Central memory CD4-positive, alpha-beta T cell (primary cell): ENCODE results near the gene ELOVL5.
A peak's percentile ranks its signal among the peaks of the same experiment; 100 is the strongest.
"Not testable (repeated sequence)": the region's sequence is repeated elsewhere in the genome, so short reads cannot be mapped to it uniquely, and the experiment has no call there.

Source experiments
- DNase-seq: peaks from one replicate; pipeline ENCODE4 v3.0.0; 2022
- total RNA-seq, 3 experiments: gene quantifications; one replicate each; lab custom pipeline; 2026; lab: John Stamatoyannopoulos, UW

Gene ELOVL5
- 143 to 217 (median 161) reads per million in 3 experiments for total RNA-seq

DNA sequence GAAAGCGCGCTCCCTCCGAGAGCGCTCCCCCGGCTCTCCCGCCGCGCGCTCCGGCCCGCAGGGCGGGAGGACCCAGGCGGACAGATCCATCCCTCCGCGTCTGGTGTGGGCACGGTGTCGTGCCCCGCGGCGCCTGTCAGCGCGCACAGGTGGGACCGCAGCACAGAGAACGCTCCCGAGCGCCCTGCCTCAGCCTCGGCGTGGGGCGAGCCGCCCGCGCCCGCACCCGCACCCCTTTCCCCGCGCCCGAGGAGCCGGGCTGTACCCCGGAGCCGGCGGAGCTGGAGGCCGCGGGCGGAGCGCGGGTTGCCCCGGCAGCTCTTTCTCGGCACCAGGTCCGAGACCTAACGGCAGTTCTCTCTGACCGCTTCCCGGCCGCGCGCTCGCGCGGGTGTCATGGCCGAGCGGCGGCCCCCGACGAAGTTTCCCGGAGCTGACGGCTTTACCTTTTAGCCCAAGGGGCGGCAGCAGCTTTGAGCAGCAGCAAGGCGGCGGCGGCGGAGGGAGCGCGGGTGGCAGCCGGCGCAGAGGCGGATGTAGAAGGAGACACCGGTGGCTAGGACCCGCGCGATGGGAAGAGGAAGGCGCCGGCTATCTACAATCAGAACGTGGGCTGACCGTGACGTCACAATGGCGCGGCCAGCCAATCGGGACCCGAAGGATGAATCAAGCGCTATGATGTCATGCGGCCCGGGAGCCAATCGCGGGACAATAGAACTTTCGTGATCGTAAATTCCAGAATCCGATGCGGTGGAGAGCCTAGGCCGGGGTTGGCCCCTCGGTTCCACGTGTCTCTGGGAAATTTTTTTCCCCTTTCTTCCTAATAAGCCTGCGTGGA is at the start of gene ELOVL5:
TSS of gene ELOVL5 (minus strand) at position 580 of the 838 bp plus-strand sequence. CDS start 53,251 bp downstream, outside the sequence.
- peak; percentile 93 for DNase-seq

DNA sequence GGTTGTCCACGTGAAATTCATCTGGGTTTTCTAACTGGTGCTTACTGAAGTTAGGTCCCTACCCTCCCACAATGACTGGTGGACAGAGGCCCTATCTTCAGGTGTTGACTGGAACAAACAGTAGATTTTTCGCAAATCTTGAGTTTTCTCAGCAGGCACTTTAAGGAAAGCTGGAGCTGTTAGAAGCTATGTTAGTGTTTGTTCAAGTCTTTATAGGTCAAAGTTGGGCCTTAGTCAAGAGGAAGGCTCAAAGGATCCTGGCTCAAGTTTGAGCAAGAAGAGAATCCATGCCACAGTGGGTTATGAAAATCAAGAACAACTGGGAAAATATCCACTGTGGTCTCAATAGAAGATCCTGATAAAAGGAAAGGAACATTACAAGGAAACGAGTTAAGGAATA is 48.5 kb upstream of the ELOVL5 start:
- DNase-seq: no peak

DNA sequence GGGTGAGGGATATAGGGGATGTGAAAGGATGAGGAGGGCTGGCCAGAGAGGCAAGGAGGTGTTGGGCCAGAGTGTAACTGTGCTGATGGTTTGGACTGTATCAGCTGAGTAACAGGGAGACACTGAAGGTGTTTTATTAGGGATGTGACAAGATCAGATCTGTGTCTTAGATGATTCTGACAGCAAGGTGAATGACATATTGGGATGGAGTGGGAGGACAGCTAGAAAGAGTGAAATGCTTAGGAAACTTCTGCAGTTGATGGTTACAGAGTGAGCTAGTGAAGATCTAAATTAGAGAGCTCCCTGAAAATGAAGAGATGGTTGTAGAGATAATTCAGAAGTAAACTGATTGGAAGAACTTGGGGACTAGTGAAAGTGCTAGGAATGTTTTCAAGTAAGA is 47.2 kb upstream of the ELOVL5 start:
- no peak for DNase-seq

- no peak for DNase-seq
Measured at GRCh38 chr6:53394704-53395103, 46.0 kb upstream of the ELOVL5 start.

GRCh38 chr6:53391170-53391569 is 42.4 kb upstream of the ELOVL5 start:
- DNase-seq: no peak

DNA sequence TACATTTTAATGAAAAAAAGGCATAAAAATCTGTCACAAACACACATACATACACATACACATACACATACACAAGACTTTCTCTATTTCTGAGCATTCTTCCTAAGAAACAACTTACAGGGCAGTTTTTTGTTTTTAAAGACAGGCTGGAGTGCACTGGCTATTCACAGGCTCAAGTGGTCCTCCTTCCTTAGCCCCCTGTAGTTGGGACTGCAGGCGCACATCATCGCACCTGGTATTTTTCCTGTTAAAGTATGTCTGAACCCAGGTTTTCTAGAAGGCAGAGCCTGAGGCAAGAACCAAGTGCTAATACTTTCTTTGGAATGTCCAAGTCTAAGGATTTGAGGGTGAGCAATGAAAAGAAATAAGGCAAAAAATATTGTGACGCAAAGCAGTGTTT is 41.3 kb upstream of the ELOVL5 start:
- DNase-seq: no peak

GRCh38 chr6:53388615-53389014 is 39.9 kb upstream of the ELOVL5 start:
- not testable (repeated sequence) for DNase-seq

DNA sequence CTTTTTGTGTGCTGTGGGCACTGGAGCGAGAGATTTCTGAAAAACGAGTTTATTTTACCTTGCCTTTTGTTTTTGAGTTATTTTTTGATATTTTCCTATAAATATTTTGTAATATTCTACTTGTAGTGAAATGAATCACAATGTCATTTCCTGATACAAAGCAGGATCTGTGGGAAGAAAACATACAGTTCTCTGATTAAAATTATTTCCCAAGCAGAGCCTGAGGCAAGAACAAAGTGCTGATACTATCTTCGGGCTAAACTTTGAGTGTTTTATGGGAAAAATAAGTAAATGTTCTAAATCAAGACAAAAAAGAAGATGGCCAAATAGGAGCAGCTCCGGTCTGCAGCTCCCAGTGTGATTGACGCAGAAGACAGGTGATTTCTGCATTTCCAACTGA is 33.7 kb upstream of the ELOVL5 start:
- DNase-seq: no peak

DNA sequence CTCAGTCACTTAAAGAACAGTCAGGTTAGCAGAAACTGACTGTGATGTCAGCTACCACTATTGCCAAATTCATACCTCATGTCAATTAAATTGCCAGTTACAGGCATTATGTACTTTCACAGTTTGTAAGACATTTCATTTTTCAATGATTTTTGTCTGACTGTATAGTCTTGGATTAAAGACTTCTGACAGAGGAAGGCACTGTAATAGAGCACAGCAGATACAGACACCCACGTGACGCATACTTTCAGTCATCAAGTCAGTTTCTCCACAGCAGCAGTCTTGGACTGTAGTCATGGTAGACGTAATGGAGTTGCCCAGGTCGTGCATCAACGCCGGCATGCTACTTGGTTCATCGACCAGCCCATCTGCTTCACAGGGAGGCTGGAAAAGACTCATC is 29.5 kb upstream of the ELOVL5 start:
- no peak for DNase-seq

DNA sequence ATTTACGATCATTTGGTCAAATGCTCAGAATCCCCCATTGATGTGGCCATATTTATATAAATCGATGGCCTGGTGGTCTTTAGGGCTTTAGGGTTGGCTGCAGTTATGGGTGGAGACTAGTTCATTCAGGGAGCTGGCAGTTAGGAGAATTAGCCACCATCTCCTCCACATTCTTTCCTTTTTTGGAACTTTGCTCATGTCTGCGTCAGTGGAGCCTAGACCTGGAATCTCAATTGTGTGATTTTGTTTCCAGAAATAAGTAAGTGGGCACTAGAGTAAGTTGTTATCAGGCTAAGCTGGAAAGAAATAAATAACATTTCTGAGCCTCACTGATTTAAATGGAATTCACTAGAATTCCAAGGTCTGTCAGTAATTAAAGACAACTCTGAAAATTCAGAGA is 29.0 kb upstream of the ELOVL5 start:
- DNase-seq: no peak

GRCh38 chr6:53377289-53377688 is 28.5 kb upstream of the ELOVL5 start:
- DNase-seq: no peak

DNA sequence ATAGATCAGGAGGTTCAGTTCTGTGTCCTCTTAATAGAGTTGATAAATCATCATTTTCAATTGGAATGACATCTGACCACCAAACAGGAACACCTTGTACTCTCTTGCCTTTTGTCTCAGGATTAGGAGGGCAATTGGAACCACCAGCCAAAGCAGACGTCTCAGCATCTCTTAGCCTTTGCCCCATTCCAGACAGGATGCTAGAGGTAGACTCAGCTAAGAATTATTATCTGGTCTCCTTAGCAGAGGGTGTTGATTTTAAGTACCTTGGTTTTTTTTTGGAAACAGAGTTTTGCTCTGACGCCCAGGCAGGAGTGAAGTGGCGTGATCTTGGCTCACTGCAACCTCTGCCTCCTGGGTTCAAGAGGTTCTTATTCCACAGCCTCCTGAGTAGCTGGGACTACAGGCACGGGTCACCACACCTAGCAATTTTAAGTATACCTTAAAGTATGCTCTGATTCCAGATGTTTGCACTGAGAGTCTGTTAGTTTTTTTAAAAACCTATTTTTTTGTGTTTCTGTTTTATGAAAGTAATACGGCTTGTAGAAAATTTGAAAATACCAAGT is 28.0 kb upstream of the ELOVL5 start:
- no peak for DNase-seq

DNA sequence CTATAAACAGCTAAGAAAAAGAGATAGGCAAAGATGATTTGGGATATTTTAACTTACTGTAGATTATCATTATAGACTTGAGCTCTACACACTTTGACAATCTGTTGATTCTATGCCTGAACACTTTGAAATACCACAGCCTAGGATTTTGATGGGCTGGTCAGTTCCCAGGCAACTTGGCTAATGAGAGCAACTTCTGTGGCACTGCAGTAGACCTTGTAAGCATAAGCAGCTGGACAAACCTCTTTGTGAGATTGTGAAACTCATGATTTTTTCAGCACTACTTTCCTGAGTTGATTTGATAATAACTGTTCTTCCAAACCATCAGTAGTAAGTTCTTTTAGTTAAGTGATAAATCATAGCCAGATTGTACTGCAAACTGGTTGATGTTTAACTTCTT is 27.1 kb upstream of the ELOVL5 start:
- DNase-seq: no peak

DNA sequence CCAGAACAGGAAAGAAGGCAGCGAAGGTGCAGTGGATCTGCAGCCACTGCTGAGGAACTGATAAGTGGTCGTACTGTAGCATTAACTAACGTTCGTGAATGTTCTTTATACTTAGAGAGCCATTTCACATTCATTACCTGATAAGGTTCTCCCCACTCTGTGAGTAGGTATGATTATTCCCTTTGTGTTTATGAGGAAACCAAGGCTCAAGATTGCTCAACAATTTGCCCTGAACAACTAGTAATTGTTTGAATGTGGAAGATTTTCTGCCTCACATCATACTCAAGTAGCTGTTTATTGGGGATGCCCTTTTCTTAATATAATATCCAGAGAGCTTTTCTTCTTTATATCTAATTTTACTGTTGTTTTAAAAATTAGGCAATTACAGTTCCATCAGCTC is 24.9 kb upstream of the ELOVL5 start:
- no peak for DNase-seq

- no peak for DNase-seq
Measured at GRCh38 chr6:53369876-53370515, 21.2 kb upstream of the ELOVL5 start.

DNA sequence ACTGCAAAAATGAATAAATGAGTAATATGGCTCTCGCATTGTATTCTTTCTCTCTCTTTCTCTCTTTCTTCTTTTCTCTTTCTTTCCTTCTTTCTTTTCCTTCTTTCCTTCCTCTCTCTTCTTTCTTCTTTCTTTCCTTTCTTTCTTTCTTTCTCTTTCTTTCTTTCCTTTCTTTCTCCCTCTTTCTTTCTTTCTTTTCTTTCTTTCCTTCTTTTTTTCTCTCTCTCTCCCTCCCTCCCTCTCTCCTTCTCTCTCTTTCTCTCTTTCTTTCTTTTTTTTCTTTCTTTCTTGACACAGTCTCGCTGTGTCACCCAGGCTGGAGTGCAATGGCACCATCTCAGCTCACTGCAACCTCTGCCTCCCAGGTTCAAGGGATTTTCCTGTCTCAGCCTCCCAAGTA is 20.3 kb upstream of the ELOVL5 start:
- no peak for DNase-seq

DNA sequence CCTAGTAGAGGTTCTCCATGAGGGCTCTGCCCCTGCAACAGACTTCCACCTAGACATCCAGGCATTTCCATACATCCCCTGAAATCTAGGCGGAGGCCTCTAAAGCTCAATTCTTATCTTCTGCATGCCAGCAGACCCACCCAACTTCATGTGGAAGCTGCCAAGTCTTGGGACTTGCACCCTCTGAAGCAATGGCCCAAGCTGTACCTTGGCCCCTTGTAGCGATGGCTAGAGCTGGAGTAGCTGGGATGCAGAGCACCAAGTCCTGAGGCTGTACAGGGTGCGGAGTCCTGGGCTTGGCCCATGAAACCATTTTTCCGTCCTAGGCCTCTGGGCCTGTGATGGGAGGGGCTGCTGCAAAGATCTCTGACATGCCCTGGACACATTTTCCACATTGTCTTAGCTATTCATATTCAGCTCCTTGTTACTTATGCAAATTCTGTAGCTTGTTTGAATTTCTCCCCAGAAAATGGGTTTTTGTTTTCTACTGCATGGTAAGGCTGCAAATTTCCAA is 17.4 kb upstream of the ELOVL5 start:
- DNase-seq: no peak

- DNase-seq: no peak
Measured at GRCh38 chr6:53363341-53364079, 14.8 kb upstream of the ELOVL5 start.

DNA sequence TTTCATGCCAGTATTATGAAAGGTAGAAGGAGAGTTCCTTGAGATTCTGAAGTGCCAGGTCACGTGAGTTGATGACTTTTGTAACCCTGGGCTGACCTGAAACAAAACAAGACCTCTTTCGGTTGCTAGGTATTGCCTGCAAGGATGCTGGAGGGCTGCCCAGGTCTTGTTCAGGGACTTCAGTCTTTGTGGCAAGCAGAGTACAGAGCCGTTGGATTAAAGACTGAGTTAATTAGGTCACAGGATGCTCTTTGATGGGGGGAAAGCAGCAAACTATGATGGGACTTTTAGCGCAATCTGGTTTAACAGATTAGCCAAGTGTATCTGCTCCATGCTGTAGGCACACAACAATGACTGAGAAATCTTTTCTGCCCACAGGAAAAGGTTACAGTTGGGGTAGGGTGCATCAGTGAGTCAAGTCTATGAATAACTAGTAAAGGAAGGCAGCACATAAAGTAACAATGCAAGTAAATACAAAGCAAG is 12.8 kb upstream of the ELOVL5 start:
- DNase-seq: peak; percentile 90

DNA sequence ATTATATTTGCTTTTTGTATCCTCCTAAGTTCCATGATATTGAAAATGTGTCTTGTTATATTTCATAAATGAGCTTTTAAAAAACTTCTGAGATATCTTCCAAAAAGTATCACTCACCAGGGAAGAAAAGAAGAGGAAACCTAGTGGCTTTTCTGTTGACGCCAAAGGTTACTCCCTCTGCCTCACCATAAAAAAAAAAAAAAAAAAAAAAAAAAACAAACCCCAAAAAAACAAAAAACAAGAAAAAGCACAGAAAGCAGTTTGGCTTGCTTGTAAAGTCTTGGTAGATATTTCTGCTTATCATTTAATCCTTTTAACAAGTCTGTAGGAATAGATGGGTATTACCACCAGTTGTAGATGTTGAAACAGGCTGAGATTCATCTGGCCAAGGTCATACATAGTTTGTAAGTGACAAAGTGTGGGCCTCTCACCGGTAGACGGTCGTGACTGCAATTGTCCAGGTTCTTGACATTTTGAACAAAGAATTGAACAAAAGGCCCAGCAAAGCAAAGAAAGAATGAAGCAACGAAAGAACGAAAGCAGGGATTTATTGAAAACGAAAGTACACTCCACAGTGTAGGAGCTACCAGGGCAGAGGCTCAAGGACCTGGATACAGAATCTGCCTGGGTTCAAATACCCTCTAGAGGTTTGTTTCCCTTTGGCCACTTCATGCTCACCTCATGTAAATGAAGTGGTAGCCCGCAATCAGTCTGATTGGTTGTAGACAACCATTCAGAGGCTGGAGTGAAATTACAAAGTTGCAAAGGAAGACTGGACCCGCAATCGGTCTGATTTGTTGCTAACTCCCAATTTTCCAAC is 11.6 kb upstream of the ELOVL5 start:
- peak; percentile 62 for DNase-seq

- DNase-seq: no peak
Measured at GRCh38 chr6:53359843-53360092, 11.0 kb upstream of the ELOVL5 start.
